ENCODE measurements around the gene ATG10.
"Not testable (repeated sequence)": the region's sequence is repeated elsewhere in the genome, so short reads cannot be mapped to it uniquely, and the experiment has no call there.

ATG10 gene

DNA sequence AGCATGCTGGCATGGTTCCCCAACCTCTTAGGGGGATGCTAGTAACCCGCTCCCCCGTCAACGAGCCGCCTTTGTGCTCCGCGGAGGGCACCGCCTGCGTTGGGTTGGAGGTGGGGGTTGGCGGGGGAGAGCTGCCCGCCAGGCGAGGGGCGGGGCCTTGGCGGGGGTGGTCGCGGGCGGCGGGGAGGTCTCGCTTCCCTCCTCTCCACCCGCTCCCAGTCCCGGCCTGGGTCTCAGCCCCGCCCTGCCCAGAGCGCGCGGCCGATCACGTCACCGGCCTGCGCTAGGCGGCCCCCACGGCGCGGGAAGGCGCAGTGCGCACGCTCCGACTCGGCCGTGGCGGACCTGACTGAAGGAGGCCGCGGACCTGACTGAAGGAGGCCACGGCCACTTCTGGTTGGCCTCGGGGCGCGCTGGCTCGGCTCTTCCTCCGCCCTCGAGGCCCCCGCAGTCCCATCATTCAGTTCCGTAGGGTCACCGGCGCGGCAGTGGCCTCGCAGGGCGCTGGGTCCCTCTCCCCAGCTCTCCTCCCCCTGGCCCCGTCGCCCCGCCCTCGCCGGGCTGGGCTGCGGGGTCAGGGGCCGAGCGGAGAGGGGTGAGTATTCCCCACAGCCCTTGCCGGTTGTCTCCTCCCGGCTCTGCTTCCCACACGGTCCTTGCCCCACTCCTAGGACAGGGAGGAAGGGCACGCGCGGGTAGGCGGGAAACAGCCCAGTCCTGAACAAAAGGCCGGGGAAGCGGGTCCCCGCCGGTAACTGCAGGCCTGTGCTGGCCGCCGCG is at the start of gene ATG10:
Gene ATG10 (plus strand): TSS at position 312 of the 780 bp plus-strand sequence. CDS start 15,548 bp downstream, outside the sequence.
- peak; percentile 91 for DNase-seq

DNA sequence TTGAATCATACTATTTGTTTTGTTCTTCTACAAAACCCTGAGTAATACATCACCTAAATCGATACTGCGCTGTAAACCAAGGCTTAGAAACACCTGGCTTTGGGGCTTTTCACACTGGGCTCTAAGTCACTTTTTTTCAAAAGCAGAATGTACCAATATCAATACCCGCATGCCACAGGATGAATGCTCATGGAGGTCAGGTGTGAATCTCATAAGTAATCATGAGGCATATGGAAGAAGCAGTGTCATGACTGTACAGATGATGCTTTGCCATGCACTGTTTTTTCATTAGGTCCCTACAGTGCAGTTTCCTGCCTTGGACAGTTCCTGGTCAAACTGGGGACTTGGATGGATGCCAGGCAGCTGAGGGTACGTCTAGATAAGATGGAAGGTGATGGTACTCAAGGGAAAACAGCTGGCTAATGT is 49.0 kb upstream of the ATG10 start:
- DNase-seq, result no peak

DNA sequence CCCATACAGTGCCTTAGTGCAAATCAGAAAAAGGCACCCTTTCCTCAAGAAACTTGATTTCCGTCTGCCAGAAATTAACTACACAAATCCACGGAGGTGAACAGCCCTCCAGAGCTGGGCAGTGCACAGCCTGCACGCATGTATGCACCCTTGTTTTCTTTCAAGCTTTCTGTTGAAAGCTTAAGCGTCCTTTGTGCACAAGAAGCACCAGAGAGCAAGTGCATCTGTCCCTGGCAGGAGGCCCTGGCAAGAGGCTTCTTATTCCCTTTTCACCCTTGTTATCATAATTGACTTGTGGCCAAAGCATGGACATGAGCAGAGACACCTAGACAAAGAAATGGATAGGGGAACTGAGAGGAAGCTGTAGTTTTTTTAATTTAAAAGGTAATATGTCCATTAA is 47.4 kb upstream of the ATG10 start:
- DNase-seq, result no peak

DNA sequence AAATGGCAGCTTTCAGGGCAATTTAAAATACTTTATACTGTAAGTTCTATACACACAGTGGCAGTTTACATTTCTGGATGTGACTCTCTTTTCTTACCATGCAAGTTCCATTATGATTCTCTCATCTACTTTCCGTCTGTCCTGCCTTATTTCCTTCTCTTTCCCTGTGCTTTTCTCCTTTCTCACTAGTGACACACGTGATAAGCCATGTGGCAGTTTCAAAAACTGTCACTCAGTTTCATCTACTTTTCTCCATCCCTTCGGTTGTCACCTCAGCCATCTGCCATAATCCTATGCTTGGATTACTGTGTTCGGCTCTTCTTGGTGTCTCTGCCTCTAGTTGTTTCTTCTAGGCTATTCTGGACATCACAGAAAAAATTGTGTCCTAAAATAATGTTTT is 46.8 kb upstream of the ATG10 start:
- no peak for DNase-seq

DNA sequence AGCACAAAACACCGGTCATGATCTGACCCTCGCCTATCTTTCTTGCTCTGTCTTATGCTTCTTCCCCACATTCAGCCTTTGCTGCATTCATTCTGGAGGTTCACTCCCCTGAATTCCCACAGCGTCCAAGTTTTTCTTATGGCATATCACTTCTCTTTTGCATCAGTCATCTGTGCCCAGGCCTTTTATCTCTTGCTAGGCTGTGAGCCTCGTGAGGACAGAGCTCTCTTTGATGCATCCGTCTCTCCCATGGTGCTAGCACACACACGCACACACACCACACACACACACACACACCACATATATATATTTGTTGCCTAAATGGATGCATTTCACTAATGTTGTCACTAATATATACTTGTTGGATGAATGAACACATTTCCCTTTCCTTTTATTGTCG is 45.8 kb upstream of the ATG10 start:
- DNase-seq, result no peak

DNA sequence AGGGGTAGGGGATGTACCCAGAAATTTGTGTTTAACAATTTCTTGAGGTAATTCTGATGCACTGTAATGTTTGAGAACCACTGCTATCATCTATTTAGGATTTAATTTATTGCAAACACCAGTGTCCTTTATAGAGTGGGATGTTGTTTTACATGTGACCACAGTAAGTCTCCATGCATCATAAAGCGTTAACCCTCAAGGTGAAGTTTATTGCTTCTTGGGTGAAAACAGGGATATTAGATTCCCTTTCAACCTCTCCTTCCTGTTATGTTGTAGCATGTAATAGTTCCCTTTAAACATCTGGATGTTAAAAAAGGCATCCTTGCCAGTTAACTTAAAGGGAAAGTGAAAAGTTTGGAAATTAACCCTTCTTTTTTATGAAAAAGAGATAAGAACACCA is 35.8 kb upstream of the ATG10 start:
- DNase-seq, result no peak

DNA sequence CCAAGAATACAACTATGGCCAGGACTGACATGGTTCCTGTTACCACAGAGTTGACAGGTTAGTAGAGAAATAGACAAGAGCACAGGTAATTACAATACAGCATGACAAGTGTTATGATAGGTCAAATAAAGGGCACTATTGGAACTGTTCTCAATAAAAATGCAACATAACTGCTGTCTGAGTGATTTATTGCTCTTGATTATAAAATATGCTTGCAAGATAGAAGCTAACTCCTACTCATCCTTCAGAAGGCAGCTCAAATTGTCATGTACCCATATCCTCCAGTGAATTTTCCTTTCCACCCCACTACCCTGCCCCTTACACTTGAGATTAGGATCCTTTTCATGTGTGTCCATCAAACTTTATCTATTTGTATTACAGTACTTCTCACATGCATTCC is 35.1 kb upstream of the ATG10 start:
- DNase-seq, result no peak

DNA sequence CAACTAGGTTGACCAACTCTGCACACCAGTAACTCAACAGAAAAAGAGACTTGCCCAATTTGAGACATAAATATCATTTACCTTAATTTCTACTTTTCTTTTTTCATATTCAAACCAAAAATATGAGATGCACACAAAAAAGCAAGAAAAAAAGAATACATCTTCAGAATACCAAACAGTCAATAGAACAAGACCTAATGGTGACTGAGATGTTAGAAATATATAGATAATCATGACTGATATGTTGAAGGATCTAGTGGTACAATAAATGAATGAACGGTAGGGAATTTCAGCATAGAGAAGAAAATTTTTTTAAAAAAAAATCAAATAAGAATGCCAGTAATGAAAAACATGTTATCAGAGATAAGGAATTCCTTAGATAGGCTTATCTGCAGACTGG is 29.1 kb upstream of the ATG10 start:
- no peak for DNase-seq

DNA sequence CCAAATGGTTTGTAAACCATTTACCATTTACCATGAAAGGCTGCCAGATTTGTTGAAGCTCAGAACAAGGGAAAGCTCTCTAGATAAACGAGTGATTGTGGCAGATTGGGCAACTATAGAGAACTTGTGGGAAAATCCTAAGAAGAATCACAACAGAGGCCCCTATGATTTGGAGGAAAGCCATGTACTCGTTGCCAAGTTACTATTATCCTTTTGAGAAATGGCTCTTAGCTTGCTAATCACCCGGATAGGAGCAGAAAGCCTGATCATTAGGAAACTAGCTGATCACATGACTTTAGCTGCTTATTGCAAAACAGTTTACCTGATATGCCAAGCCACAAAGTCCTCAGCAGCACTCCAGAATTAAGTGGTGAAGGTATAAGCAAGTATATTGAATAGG is 23.5 kb upstream of the ATG10 start:
- DNase-seq, result no peak

DNA sequence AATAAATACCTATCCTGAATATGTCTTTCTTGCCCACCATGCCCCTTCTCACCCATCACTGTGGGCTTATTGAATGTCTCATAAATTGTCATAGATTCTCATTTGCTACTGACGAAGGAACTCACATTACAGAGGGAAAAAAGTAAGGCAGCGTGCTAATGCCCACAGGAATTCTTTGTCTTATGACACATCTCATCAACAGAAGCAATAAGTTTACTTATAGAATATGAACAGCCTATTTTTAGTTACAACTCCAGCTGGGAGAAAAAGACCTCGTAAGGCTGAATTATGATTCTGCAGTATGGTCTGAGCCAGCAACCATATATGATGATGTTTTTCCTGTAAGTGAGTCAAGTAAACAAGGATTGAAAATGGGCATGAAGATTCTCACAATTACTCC is 22.4 kb upstream of the ATG10 start:
- no peak for DNase-seq

DNA sequence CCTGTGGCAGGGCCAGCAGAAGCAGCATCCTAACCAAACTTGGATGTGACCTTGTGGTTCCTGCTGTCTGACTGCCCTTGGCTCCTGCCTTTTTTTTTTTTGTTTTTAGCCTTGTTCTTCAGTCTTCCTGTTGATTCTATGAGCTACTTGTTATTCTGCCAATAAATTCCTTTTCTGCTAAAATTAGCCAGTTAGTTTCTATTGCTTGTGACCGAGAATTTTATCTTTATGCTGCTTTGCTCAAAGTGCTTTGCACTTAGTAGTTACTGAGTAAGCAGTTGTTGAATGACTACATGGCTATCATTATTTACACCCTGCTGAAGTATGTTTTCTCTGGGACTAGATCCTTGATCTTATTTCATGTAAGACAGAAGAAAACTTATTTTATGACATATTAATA is 20.8 kb upstream of the ATG10 start:
- DNase-seq, result no peak

DNA sequence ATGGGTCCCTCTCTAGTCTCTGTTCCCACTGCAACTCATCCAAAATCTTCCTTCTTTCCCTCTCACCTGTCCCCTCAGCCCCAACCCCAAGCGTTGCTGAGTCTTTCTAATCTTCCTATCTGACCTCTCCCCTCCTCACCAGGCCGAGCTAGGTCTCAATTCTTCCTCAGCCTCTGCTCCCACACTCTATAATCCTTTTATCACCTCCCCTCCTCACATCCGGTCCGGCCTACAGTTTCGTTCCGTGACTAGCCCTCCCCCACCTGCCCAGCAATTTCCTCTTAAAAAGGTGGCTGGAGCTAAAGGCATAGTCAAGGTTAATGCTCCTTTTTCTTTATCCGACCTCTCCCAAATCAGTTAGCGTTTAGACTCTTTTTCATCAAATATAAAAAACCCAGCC is 17.0 kb upstream of the ATG10 start:
- DNase-seq, result not testable (repeated sequence)

DNA sequence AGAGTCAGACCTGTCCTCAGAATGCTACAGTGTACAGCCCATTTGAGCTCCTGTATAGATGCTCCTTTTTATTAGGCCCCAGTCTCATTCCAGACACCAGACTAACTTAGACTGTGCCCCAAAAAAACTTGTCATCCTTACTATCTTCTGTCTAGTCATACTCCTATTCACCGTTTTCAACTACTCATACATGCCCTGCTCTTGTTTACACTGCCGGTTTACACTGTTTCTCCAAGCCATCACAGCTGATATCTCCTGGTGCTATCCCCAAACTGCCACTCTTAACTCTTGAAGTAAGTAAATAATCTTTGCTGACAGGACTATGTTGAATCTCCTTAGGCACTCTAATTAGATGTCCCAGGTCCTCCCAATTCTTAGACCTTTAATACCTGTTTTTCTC is 13.7 kb upstream of the ATG10 start:
- DNase-seq, result not testable (repeated sequence)

DNA sequence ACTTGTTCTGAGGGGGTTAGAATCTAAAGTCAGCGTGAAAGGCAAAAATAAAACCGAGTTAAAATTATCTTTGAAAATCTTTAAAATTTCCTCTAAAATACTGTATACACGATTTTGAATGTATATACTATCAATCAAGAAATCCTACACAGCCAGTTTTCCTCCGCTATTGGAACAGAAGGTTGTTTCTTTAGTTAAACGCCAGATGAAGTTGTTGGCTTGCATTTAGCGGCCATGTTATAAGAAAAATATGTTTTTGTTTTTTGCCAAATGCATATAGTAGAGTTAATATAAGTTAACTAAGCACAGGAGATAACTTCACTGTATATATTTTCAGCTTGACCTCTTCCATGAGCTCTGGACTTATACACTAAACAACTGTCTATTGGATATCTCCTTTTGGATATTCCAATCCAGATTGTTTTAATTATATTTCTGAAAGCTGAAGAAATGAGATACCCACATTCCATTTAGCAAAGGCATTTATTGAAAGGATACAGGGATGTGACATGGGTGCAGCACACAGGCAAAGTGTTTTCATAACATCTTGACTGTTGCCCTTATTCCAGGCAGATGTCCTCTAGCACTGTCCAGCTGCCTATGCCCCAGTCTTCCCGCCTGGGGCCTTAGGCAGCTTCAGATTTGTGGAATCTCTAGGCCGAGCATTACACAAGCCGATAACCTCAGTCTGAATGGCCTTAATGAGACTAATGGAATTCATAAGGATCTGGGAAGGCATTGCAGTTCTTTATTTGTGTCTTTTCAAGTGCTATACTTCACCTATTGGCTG is 10.0 kb upstream of the ATG10 start:
- no peak for DNase-seq

DNA sequence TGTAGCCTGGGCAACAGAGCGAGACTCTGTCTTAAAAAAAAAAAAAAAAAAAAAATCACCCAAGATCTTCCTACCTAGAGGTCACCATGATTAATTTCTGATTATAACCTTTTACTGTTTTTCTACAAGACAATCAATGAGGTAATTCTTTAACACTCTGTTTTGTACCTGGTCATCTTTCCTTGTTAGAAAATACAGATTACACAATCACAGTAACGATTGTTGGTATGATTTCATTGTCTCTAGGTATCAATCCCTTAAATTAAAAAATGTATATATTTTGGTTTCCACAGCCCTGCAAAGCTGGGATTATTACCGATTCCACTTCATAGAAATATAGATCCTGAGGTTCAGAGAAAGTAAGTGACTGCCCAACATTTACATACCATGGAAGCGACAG is 8.3 kb upstream of the ATG10 start:
- no peak for DNase-seq

DNA sequence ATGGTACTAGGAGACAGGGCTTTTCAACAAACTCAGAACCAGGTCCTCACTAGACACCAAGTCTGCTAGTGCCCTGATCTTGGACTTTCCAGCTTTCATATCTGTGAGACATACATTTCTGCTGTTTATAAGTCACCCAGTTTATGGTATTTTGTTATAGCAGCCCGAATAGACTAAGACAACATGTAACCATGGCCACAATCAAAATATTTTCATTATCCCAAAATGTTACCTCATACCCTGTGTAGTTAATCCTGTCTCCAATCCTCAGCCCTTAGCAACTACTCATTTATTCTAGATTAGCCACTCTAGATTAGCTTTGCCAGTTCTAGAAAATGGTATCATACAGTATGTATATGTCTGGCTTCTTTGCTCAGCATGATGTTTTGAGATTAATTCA is 6.3 kb upstream of the ATG10 start:
- DNase-seq, result no peak

DNA sequence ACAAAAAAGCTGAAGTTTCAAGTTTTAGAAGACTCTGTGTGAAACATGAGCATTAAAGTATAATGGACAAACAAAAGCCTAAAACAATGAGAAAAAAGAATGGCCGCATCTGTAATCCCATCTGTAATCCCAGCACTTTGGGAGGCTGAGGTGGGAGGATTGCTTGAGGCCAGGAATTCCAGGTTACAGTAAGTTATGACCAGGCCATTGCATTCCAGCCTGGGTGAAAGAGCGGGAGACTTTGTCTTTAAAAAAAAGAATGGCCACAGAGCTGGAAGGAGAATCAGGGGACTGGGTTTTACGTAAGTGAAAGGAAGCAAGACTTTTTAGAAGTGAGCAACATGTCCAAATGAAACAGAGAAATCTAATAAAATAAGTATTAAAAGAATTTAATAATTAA is 2.6 kb upstream of the ATG10 start:
- no peak for DNase-seq

DNA sequence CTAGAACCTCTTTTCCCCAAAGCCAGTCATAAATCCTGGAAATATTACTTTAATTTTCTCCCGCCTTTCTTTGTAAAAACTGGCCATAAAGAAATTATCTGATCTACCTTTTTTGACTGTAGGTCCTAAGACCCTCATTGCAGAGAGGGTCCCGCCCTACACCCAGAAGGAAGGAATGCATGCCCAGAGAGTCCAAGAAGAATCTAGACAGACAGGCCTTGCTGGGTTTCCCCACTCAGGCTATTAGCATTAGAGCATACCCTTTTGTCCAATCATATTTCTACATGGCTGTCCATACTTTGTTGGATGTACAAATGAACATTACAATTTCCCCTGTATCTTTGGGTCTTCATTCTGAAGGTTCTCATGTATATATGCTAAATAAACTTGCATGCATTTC is 1.9 kb upstream of the ATG10 start:
- DNase-seq, result no peak

DNA sequence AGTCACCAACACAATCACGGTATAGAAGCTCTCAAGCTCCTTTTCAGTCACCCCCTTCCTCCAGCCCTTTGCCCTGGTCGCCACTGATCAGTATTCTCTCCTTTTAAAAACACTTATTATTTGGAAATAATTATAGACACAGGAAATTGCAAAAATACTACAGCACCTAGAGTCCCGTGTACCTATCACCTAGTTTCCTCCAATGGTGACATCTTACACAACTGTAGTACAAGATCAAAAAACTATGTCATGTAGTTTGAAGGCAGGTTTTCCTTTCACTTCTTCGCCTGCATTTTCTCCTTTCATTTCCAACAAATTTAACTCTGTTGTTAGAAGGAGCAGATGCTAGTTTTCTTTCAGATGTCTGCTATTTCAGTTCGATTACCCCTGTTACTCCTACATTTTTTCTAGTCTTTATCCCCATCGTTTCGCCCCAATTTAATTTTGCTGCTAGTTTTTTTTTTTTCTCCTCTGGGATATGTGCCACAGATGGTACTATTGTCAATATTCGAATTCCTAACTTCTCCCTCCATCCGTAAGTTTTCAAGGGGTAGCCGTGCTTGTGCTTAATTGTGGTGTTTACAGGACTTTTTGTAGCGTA is 612 bp upstream of the ATG10 start:
- DNase-seq, result peak; percentile 36

DNA sequence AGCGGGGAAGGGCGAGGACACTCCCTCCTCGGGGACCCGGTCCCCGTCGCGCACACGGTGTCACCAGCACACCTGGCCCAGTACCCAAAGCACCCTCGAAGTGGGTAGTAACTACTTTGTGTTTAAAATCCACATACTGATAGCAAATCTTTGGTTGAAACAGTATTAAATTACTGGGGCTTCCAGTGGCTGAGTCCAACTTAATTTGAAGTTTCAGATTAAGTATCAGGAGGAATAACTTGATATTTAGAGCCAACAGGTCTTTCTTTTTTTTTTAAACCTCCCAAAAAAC is 615 bp downstream of the ATG10 start:
- no peak for DNase-seq

DNA sequence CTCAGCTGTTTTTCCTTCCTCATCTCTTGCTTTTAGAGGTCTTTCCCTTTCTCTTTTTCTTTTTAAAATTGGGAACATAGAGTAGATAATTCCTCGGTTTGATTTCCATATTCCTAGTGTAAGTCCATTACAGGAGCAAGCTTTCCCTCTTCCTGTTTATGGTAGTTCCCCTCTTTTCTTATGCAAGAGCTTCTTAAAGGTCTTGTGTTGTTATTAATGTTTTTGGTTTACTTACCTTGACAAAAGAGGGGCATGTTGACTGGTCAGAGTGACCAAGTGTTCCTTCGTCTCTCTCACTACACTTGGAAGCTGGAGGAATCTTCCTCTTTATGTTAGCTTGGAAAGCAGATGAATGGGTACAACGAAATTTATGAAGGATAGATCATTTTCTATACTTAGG is 8.3 kb downstream of the ATG10 start:
- DNase-seq, result no peak

DNA sequence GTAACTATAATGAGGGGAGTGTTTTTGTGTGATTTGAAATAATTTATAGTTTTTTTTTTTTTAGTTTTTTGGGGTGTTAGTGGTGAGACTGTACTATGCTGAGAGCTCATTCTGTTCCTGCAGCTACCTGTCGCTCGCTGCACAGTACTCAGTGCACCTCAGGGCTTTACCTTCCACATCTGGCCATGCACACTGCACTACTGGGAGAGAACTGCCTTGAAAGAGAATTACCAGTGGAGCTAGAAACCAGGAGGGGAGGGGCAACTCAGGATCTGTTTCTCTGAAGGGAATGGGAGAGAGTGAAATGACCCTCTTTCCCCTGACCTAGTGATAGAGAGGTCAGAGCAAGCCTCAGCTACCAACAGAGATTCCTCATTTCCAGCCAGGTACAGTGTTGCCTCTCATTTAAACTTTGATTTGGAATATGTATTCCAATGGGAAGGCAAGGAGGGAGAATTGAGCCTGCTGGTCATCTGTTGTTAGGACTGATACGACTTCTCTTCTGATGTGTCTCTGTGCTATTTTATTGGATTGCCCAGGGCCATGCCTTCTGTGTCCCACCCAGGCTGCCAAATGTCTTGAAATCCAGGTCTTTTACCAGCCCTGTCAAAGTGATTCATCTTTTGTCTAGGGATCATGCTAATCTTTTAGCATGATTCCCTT is 8.9 kb downstream of the ATG10 start:
- DNase-seq, result no peak

DNA sequence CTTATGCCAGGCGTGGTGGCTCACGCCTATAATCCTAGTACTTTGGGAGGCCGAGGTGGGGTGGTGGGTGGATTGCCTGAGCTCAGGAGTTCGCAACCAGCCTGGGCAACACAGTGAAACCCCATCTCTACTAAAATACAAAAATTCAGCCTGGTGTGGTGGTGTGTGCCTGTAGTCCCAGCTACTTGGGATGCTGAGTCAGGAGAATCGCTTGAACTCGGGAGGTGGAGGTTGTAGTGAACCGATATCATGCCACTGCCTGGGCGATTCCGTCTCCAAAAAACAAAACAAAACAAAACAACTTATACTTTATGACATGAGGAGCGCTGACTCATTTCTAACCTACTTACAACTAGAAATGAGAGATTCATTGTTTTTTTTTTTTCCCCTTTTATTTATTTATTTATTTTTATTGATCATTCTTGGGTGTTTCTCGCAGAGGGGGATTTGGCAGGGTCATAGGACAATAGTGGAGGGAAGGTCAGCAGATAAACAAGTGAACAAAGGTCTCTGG is 10.4 kb downstream of the ATG10 start:
- DNase-seq, result not testable (repeated sequence)

All from stimulated activated CD8-positive, alpha-beta memory T cell treated with anti-CD3 and anti-CD28 coated beads, Interleukin-4, amount 100 ng/mL, for 48 hours (primary cell).